Stimulated activated CD4-positive, alpha-beta T cell treated with anti-CD3 and anti-CD28 coated beads, Interleukin-2, amount 100 ng/mL, for 24 hours (primary cell): ENCODE measurements around the gene NXT2.
A peak's percentile ranks its signal among the peaks of the same experiment; 100 is the strongest.
"Not testable (repeated sequence)": the region's sequence is repeated elsewhere in the genome, so short reads cannot be mapped to it uniquely, and the experiment has no call there.

Source experiments
- DNase-seq, 2 donors: peaks; one replicate each; pipeline ENCODE4 v3.0.0-alpha.2; 2020

Gene NXT2

GRCh38 chrX:109536439-109537323 is at the start of gene NXT2:
TSS of gene NXT2 (plus strand) at chrX:109536844. CDS start at chrX:109537007, 163 bp downstream.
- DNase-seq: peak; percentile 83

- no peak for DNase-seq
These were observed 49.0 kb upstream of the NXT2 start for GRCh38 chrX:109487640-109488039.

- DNase-seq: no peak
These were observed 47.5 kb upstream of the NXT2 start for GRCh38 chrX:109489174-109489573.

- DNase-seq: no peak
These were observed 38.2 kb upstream of the NXT2 start for GRCh38 chrX:109498434-109498833.

GRCh38 chrX:109501176-109501575 is 35.5 kb upstream of the NXT2 start:
- no peak for DNase-seq

- no peak for DNase-seq
These were observed 27.7 kb upstream of the NXT2 start for GRCh38 chrX:109508915-109509314.

GRCh38 chrX:109511113-109511512 is 25.5 kb upstream of the NXT2 start:
- DNase-seq: no peak

GRCh38 chrX:109519001-109519400 is 17.6 kb upstream of the NXT2 start:
- no peak for DNase-seq

GRCh38 chrX:109533005-109533404 is 3.6 kb upstream of the NXT2 start:
- DNase-seq: no peak

GRCh38 chrX:109533631-109534030 is 3.0 kb upstream of the NXT2 start:
- DNase-seq: no peak

- no peak for DNase-seq
These were observed 1.7 kb upstream of the NXT2 start for GRCh38 chrX:109534933-109535332.

GRCh38 chrX:109535578-109535977 is 1.1 kb upstream of the NXT2 start:
- DNase-seq: no peak

- peak in 1 of 2 donors; percentile 17 for DNase-seq
These were observed 651 bp downstream of the NXT2 start for GRCh38 chrX:109537324-109537665.

- DNase-seq: not testable (repeated sequence)
These were observed 2.4 kb downstream of the NXT2 start for GRCh38 chrX:109539007-109539406.

GRCh38 chrX:109553862-109554261 is 17.2 kb downstream of the NXT2 start:
- DNase-seq: no peak

- not testable (repeated sequence) for DNase-seq
These were observed 39.4 kb downstream of the NXT2 start for GRCh38 chrX:109576083-109576482.

GRCh38 chrX:109577055-109577454 is 40.4 kb downstream of the NXT2 start:
- DNase-seq: no peak

- DNase-seq: no peak
These were observed 42.3 kb downstream of the NXT2 start for GRCh38 chrX:109578916-109579315.

GRCh38 chrX:109585488-109585887 is 48.8 kb downstream of the NXT2 start:
- DNase-seq: no peak

GRCh38 chrX:109590176-109590575 is 53.5 kb downstream of the NXT2 start:
- no peak for DNase-seq
